NCI-H526 (cell line): ENCODE results near the gene ARL5B.
A peak's percentile ranks its signal among the peaks of the same experiment; 100 is the strongest.

ENCODE experiments used
- DNase-seq, 2 experiments: peaks; one replicate each; lab custom pipeline; 2025; lab: John Stamatoyannopoulos, UW

ARL5B gene

DNA sequence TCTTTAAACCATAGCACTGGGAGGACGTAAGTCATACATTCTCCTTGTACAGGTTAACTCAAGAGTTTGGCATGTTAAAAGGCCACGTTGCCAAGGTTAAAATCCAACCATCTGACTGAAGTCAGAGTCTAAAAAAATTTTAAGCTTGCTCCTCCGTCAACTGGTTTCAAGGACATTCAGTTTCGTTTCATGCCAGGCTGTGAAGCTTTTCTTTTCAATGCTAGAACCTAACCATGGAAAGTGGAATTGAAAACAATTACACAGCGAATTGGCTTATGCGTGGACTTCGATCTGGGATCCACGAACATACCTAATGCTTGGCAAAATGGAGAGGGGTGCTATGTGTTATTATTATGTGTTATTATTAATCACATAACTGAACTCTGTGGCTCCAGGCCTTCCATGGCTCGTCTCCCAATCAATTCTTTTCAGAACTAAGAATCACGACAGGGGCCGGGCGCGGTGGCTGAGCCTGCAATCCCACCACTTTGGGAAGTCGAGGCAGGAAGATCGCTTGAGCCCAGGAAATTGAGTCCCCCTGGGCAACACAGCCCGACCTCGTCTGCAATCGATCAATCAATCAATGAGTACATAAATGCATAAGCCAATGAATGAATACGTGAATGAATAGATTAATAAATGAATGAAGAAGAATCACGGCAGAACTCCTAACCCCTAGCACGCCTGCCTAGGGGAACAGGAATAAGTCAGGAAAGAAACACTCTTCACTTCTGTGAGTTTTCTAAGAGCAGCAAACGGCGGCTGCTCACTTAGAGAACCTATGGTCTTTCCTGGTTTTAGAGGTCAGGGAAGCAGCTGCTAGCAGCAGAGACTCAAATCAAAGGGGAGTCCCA, 733 bp upstream of the ARL5B start:
- DNase-seq = peak in 1 of 2 experiments; percentile 19

DNA sequence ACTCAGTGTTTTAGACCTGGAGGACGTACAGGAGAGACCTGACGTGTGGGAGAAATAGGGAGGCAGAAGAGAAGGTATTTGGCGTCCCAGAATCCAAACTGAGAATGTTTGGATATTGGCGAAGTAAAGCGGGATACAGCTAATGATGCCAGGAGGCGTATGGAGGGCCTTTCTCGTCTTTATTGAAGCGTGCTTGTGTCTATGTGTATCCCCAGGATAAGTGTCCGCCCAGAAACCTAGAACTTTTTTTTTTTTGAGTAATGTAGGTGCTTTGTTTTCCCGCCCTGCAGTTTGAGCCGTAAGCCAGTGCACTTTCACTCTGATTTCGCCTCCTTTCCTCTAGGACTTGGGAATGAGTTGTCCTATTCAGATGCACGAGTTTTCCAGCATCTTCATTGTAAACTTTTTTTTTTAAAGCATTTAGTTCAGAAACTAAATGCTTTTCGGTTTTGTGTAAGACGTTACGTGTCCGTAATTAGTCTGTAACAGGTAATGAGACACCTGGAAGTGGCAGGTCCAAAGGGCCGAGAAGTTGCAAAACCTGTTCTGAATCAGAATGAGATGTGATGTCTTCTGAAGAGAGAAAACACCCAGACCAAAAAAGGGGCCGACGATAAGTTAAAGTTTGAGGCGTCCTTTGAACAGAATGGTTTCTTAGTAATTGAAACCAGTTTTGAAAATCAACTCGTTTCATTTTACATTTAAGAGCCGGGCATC, 746 bp downstream of the ARL5B start:
- peak; percentile 21 to 61 for DNase-seq

DNA sequence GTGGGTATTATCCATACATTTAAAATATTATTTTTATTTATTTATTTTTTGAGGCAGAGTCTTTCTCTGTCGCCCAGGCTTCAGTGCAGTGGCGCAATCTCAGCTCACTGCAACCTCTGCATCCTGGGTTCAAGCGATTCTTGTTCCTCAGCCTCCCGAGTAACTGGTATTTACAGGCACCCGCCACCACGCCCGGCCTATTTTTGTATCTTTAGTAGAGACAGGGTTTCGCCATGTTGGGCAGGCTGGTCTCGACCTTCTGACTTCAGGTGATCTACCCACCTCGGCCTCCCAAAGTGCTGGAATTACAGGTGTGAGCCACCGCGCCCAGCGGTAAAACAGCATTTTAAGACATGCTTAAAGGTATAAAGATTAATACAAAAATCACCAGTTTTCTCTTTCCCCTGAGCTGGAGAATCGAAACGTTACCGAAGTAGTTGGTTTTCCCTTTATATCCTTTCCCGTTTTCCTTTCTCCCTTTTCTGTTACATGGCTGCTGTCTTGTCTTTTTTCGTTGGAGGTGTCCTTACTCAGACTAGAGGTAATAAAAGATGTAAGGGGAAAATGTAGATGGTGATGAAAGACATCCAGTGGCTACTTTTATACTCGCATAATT, 1.7 kb downstream of the ARL5B start:
- no peak for DNase-seq

DNA sequence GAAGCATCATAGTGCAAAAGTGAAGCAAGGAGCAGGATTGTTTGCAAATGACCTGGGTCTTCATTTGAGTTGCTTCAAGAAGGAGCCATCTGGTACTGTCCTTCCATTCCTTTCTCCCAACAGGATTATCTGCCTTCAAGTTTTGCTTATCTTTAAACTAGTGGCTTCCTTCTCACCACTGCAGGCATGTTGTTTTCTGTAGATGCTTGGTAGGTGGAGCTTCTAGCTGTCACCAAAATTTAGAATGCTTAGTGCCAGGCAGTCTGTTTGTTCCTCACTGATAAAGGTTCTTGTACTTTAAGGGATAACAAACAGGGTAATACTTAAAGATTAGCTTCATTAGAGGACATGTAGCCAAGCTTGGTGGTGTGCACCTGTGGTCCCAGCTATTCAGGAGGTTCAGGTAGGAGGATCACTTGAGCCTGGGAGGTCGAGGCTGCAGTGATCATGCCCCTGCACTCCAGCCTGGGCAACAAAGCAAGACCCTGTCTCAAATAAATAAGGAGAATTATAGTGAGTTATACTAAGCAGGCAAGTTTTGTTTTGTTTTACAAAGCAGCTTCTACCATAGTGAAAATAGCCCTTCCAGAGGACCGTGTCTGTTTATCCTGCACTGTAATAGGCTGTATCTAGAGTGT, 5.7 kb downstream of the ARL5B start:
- DNase-seq = no peak

DNA sequence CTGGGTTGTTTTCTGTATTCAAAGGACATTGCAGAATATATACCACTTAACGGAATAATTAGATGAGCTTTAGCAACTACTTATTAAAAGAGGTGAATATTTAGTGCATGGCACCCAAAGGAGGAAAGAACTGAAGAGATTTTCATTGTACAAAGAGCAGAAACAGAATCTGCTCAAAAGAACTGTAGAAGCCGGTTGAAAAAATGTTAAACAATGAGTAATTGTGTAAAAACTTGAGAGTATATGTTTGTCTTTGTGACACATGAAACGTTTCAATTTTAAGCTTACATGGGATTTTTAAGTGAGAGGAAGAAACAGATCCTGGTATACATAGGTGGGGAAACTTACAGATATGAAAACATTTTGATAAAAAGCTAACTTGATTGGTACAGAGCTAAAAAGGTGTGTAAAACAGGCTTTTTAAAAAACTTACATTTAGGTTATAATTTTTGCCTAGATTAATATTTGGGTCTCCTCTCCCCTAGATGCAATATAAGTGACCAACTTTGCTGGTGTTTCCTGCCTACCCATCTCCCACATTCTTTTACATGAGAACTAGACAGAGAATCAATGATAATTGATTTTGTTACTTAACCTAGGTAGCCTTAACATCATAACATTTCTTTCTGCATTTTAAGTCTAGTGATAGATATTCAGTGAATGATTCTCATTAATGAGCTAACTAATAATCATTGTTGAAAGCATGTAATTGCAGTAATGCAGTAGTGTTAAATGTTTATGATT, 6.8 kb downstream of the ARL5B start:
- DNase-seq = no peak

DNA sequence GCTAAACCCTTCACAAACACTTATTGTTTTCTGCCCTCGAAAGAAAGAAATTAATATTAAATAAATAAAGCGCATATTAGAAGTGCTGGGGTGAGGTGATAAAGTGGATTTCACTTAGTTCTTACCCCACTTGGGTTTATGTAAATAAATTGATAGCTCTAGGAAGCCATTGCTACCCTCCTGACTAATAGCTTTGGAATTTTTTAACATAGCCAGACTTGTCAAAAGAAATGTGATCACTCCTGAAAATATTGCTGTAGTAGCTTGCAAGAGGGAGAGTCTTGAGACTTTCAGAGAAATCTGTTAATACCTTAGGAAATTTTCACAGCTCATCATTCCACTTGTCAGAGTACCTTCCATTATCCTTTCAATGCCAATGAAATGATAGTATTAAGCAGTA, 7.6 kb downstream of the ARL5B start:
- DNase-seq = no peak

DNA sequence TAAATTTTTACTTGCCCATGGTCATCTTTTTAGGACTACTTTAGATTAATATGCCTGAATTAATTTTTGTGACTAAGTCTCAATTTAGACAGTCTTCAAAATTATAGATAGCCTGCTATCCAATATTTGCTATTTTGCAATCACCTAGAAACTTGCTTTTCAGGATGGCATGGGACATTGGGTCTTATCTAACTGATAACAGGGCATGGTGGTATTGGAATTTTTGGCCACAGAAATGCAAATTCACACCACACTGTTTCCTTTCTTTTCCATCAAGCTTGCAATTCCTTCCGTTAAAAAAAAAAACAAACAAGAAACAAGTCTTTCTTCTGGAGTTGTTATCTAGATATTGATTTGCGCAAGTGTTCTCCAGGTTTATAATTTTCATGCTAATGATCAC, 8.8 kb downstream of the ARL5B start:
- no peak for DNase-seq

DNA sequence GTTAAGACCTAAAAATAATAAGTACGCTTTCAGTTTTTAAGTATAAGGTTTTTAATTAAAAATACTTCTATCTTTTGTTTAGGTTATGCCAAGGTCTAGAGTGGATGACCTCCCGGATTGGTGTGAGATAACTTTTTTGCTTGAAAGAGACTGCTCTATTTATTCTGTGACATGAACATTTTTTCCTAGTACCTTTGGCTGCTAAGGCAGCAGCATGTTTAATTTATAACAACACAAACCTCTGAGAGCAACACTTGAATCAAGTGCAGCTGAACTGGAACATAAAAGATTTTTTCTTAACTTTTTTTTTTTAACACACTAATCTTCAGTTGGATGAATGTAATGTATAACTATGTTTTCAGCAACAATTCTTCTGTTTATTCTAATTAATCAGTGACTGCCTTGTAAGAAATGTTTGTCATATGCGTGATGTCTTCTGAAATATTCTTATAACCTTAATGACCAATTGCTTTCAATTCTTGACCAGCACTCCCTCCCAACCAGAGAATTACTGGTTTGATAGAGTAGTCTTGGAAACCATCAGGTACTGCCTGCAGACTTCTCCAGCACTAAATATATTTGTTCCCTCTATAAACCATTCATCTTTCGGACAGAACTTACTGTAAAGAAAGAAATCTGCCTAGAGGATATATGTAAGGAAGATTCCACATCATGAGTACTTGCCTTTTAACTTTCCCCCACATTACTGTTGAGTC, 16.0 kb downstream of the ARL5B start:
- DNase-seq = no peak

DNA sequence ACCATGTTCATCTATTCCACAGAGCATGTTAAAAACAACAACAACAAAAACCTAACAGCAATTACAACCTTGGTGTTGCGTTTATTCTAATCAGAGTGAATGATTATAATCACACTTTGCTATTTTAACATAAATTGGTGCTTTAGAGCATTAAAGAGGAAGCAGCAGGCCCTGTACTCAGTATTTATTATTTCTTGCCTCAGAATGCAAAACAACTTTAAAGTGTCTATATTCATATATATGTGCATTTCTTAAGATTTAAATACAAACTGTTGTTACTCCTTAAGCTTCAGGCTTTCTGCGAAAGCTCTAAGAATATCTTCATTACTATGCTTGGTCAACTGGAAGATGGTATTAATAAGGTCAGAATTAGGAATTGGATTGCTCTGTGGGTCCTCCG, 21.5 kb downstream of the ARL5B start:
- DNase-seq = no peak

DNA sequence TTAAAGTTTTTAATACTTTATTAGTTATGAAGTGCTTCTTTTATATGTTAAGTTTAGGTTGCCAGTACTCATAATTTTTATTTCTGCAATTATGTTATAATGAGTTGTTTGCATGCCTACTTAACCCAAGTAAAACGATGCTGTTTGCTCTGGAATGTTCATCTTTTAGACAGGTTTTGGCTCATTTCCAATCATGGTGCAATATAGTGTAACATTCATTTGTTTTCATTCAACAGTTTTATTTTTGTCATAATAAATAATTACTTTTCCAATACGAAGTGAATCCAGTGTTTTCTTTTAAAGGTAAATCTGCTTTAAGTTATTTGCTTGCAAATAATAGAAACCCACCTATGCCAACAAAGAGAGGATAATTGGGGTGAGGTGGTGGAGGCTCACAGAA, 22.1 kb downstream of the ARL5B start:
- no peak for DNase-seq

DNA sequence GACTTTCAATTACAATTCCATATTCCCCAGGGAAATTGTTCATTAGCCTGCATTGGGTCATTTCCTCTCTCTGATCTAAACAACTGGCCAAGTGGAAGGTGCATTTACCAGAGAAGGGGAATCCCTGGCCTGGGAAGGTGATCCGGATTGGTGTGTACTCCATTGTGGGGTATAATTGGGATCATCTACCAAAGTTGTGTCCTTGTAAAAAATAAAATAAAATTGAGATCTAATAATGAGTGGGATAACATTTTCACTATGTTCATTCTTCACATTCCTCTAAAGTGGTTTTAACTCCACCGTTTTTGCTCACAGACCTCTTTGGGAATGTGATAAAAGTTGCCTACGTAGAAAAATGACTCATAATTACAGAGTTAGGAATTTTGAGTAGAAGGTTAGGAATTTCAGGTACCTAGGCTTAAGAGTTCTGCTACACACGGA, 22.8 kb downstream of the ARL5B start:
- DNase-seq = no peak

DNA sequence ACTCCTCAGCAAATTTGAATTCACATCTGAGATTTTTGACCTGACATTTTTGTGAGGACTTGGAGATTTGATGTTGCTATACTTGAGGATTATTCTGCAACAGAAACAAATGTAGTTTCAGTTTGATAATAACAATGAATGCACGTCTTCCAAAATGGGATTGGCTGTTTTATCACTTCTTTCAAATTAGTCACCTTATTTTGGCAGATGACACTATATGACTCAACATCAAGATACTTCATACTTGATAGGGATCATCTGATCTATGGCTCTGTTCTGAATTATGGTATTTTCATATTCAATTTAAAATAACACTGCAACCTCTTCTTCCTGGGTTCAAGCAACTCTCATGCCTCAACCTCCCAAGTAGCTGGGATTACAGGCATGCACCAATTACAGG, 24.2 kb downstream of the ARL5B start:
- no peak for DNase-seq

DNA sequence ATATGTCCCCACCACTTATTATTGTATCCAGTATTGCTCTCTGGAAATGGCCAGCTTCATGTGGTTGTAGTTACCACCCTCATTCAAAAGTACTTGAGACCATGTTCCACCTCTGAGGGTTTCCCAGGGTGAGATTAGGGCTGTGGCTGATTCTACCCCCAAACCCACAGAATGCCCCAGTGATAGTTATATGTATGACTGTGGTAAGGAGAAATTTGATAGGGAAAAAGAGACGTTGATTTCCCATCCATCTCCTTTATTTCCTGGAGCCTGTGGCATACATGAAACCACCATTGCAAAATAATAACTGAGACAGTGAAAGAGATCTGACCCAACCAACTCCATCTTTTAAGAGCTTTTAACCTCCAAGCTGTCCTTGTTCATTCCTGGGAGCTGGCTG, 25.2 kb downstream of the ARL5B start:
- no peak for DNase-seq

DNA sequence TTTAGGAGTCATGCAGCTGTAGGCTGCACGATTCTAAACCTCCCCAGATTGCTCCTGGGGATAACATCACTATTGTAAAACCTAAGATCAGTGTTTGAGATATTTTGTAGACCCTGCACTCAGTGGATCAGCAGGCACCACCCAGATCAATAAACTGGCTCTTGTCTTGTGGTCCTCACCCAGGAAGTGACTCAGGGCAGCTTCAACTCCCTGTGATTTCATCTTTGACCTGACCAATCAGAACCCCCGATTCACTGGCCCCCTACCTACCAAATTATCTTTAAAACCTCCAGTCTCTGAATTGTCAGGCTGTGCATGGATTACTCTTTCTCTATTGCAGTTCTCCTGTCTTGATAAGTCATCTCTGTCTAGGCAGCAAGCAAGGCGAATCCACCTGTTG, 25.7 kb downstream of the ARL5B start:
- DNase-seq = no peak

DNA sequence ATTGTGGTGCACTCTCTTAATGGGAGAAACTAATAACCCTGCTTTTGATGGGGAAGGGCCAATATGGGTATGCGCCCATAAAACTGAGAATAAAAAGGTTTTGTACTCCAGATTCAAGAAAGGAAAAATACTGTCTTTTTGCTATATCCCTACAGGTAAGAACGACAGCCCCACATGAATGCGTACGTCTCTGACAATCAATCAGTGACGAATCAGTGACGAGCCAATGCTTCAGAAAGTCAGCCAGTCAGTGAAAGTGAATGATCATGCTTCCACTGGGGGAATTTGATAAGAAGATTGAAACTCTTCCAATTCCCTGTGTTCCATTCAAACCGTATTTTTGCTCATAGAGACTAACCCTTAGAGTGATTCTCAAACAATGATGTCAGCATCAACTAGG, 26.3 kb downstream of the ARL5B start:
- DNase-seq = no peak

DNA sequence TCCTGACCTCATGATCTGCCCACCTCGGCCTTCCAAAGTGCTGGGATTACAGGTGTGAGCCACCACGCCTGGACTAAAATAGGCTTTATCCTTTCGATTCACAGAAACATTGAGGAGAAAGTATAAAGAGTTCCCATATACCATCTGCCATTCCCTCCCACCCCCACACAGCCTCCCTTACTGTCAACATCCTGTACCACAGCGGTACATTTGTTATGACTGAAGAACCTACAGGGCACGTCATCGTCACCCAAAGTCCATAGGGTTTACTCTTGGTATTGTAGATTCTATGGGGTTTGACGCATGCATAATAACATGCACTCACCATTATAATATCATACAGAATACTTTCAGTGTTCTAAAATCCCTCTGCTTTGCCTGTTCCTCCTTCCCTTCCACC, 28.0 kb downstream of the ARL5B start:
- no peak for DNase-seq

DNA sequence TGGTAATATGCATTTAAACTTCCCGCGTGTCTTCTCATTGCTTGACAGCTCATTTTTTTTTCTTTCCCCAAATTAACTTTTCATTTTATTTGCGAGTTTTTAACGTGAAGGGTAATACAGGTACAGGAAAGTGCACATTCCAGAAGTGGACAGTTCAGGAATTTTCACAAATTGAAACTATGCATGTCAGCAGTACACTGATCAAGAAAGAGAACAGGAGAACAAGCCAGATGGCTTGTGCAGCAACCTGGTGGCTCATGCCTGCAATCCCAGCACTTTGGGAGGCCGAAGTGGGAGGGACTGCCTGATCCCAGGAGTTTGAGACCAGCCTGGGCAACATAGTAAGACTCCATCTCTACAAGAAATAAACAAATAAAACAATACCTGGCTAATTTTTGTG, 28.5 kb downstream of the ARL5B start:
- DNase-seq = no peak

DNA sequence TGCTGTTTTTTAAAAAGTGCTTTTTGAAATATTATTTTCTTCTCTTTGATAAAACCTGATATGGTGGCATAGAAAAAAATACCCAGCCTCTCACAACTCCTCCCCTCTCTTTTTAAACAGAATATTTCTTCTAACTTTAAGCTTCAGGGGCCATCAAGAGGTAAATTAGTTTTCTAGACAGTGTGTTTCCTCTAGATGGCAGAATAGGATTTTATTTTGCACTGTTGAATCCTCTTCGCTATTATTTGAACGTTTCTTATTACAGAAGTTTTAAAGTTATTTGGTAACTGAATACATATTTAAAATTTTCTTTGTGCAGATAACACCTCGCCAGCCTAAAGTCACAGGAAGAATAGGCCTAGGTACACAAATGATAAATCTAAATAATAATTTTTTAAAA, 30.3 kb downstream of the ARL5B start:
- DNase-seq = peak; percentile 4 to 38

DNA sequence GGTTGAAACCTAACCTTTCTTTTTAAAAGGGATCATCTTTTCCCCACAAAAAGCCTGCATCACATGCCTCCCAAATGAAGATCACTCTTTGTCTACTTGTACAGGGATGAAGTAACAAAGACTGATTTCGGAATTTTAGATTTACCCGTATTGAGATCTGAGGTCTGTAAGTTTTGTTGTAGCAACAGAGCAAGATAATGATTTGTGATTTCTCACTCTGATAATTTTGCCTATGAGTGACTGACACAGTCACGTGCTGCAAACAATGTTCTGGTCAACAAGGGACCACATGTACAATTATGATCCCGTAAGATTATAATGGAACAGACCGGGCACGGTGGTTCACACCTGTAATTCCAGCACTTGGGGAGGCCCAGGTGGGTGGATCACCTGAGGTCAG, 31.3 kb downstream of the ARL5B start:
- DNase-seq = no peak

DNA sequence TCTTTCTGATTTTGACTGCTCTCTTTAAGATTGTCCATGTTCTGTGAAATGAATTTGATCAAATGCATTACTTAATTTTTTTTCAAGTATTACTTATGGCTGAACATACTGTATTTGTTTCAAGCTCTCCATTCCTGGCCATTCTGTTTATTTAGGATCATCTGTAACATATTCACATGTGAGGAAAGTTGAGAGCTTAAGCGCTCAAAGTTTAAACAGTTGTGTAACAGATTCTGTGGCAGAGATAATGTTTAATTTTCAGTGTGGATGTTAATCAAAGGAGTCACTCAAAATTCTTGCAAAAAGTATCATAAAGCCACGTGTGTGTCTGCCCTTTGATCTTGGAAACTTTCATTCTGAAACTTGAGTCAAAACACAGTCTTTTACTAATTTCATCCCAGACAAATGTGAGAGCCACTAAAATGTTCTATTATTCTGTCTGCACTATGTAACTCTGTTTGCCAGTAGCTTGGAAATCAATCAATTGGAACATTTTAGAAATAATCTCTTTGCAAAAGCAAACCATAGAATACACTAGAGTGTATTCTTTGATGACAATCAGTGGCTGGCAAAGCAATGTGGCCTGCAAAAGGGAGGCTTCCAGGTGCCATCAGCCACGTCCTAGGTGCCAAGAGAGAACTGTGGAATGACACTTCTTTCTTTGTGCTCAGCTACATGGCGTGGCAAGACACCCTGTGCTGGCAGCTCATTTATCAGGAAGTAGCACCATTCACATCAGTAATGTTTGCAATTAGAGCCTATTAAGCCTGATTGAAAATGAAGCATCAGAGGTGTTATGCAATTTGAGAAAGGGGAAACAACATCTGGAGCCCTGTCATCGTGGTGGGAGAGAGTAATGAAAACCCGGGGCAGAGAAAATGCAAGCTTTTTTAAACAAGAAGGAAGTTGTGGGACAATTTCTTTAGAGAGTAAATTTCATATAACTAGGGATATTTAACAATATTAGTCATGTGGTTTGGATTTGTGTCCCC, 40.9 kb downstream of the ARL5B start:
- DNase-seq = no peak
